Thyroid gland (tissue), 4 donors: ENCODE data around the gene NPS.

Source experiments
- CTCF ChIP-seq, 6 experiments: fragments of 200-600 bp in 3 of 6; fragments of 450-650 bp in 3 of 6; sonication (generic) in 3 of 6; IDR thresholded peaks; one replicate each; pipeline ENCODE4 v1.5.1; 2016 to 2019; ENCODE audit warnings: antibody characterized with exemption in 6 of 6, mild to moderate bottlenecking in 2 of 6, inconsistent platforms in 1 of 6, moderate library complexity in 1 of 6
- POLR2A ChIP-seq, 2 donors: fragments of 450-650 bp; IDR thresholded peaks; one replicate each; pipeline ENCODE4 v1.6.1; 2017; ENCODE audit warnings: antibody characterized with exemption in 2 of 2, mild to moderate bottlenecking in 2 of 2, moderate library complexity in 1 of 2

- TF ChIP-seq CTCF (IDR thresholded peaks at IDR 0.05) (no peak), POLR2A (IDR thresholded peaks at IDR 0.05) (no peak)
Measured at GRCh38 chr10:127580822-127581221, 31.7 kb downstream of the NPS start.
